Astrocyte (in vitro differentiated cells and primary cell): ENCODE results near the gene TMOD1. TPM values are rescaled to one million over a fixed set of nuclear protein-coding genes. Genes with fewer than 3 reads are reported as not detected.

Experiments
- DNase-seq: peaks from one replicate; pipeline ENCODE4 v3.0.0-alpha.2; 2010; ENCODE audit warnings: low read depth
- FAIRE-seq: peaks from 2 replicates; lab custom pipeline; 2011; peaks lifted over from hg19 to GRCh38; lab: Jason Lieb, UNC
- H2AFZ ChIP-seq: 2 replicates; pipeline ENCODE4 v1.6.0; 2012; ENCODE audit warnings: low read depth, low read length, inconsistent platforms
- H3K27ac ChIP-seq: 2 replicates; pipeline ENCODE4 v1.5.1; 2011; ENCODE audit warnings: low read depth, low read length, inconsistent platforms
- H3K27me3 ChIP-seq: 2 replicates; pipeline ENCODE4 v1.6.0; 2011; ENCODE audit warnings: low read length, inconsistent platforms; ENCODE audit not compliant: insufficient read depth
- H3K36me3 ChIP-seq: 2 replicates; pipeline ENCODE4 v1.5.1; 2011; ENCODE audit warnings: low read length, inconsistent platforms; ENCODE audit not compliant: insufficient read depth
- H3K4me1 ChIP-seq: 2 replicates; pipeline ENCODE4 v1.5.1; 2011; ENCODE audit warnings: low read length, inconsistent platforms; ENCODE audit not compliant: insufficient read depth
- H3K4me2 ChIP-seq: 2 replicates; pipeline ENCODE4 v1.6.0; 2012; ENCODE audit warnings: low read length, inconsistent platforms
- H3K4me3 ChIP-seq: 2 replicates; pipeline ENCODE4 v1.5.1; 2011; ENCODE audit warnings: low read depth, mild to moderate bottlenecking, low read length, inconsistent platforms; ENCODE audit not compliant: insufficient read depth
- H3K79me2 ChIP-seq: 2 replicates; pipeline ENCODE4 v1.6.0; 2012; ENCODE audit warnings: mild to moderate bottlenecking, low read length, inconsistent platforms; ENCODE audit not compliant: insufficient read depth
- H3K9ac ChIP-seq: 2 replicates; pipeline ENCODE4 v1.6.0; 2012; ENCODE audit warnings: mild to moderate bottlenecking, low read length, inconsistent platforms
- H3K9me3 ChIP-seq: 2 replicates; pipeline ENCODE4 v1.5.1; 2012; ENCODE audit warnings: low read depth, mild to moderate bottlenecking, low read length, inconsistent platforms; ENCODE audit not compliant: insufficient read depth
- H4K20me1 ChIP-seq: 2 replicates; pipeline ENCODE4 v1.6.0; 2012; ENCODE audit warnings: low read length, inconsistent platforms; ENCODE audit not compliant: insufficient read depth
- H3K27ac Mint-ChIP-seq: one replicate; pipeline ENCODE4 v1.8.0; 2021; ENCODE audit warnings: mild to moderate bottlenecking, mixed read lengths; ENCODE audit not compliant: unreplicated experiment
- H3K27me3 Mint-ChIP-seq: one replicate; pipeline ENCODE4 v1.8.0; 2021; ENCODE audit warnings: low read depth, mixed read lengths; ENCODE audit not compliant: unreplicated experiment
- H3K36me3 Mint-ChIP-seq: one replicate; pipeline ENCODE4 v1.8.0; 2021; ENCODE audit warnings: low read depth, mixed read lengths; ENCODE audit not compliant: unreplicated experiment
- H3K4me1 Mint-ChIP-seq: one replicate; pipeline ENCODE4 v1.8.0; 2021; ENCODE audit warnings: low read depth, mixed read lengths; ENCODE audit not compliant: unreplicated experiment
- H3K4me3 Mint-ChIP-seq: one replicate; pipeline ENCODE4 v1.8.0; 2021; ENCODE audit warnings: mild to moderate bottlenecking, moderate library complexity, mixed read lengths; ENCODE audit not compliant: unreplicated experiment
- H3K9me3 Mint-ChIP-seq: one replicate; pipeline ENCODE4 v1.8.0; 2021; ENCODE audit warnings: mild to moderate bottlenecking, mixed read lengths; ENCODE audit not compliant: unreplicated experiment
- CTCF ChIP-seq: IDR thresholded peaks from 2 replicates; pipeline ENCODE4 v1.5.1; 2011; ENCODE audit warnings: low read depth, mild to moderate bottlenecking, inconsistent platforms, low read length, moderate library complexity; ENCODE audit not compliant: insufficient read depth
- EZH2 ChIP-seq: IDR thresholded peaks from 2 replicates; pipeline ENCODE4 v1.6.1; 2012; ENCODE audit warnings: mild to moderate bottlenecking, low read length, inconsistent platforms; ENCODE audit not compliant: insufficient read depth
- total RNA-seq: library from RNA; stranded (reverse); gene quantifications from 2 replicates; pipeline ENCODE4 v1.2.1, GENCODE V29; 2021

TMOD1 gene
- total RNA-seq, 1 donor from 2014 or later: 0.48 TPM

GRCh38 chr9:97591535-97591934 is 90.1 kb downstream of the TMOD1 start:
- FAIRE-seq: no peak
- H3K9me3 Mint-ChIP-seq: no peaks in the 10 kb centered on the region
- H3K4me1 Mint-ChIP-seq: peaks cover 3% of the 10 kb centered on the region
- Histone ChIP-seq H3K9me3 (no peaks in the 10 kb centered on the region), H2AFZ (no peak overlapping the region), H3K4me3 (no peak overlapping the region), H3K79me2 (no peaks in the 10 kb centered on the region), H3K27ac (no peak overlapping the region), H4K20me1 (no peaks in the 10 kb centered on the region), H3K27me3 (peaks cover 2% of the 10 kb centered on the region), H3K4me1 (no peaks in the 10 kb centered on the region), H3K36me3 (no peaks in the 10 kb centered on the region), H3K9ac (no peak overlapping the region), H3K4me2 (no peak overlapping the region)
- no peak for DNase-seq
- peaks cover 11% of the 10 kb centered on the region for H3K27me3 Mint-ChIP-seq
- H3K4me3 Mint-ChIP-seq: no peak overlapping the region
- no peak for TF ChIP-seq CTCF
- TF ChIP-seq EZH2: no peak
- no peak overlapping the region for H3K27ac Mint-ChIP-seq
- H3K36me3 Mint-ChIP-seq: no peaks in the 10 kb centered on the region

GRCh38 chr9:97592126-97592525 is 90.7 kb downstream of the TMOD1 start:
- Histone ChIP-seq H3K27ac (no peak overlapping the region), H4K20me1 (no peaks in the 10 kb centered on the region), H2AFZ (no peak overlapping the region), H3K9ac (no peak overlapping the region), H3K4me1 (no peaks in the 10 kb centered on the region), H3K36me3 (no peaks in the 10 kb centered on the region), H3K9me3 (no peaks in the 10 kb centered on the region), H3K27me3 (peaks cover 2% of the 10 kb centered on the region), H3K4me2 (no peak overlapping the region), H3K4me3 (no peak overlapping the region), H3K79me2 (no peaks in the 10 kb centered on the region)
- H3K36me3 Mint-ChIP-seq: no peaks in the 10 kb centered on the region
- TF ChIP-seq EZH2 (no peak), CTCF (no peak)
- no peak overlapping the region for H3K4me3 Mint-ChIP-seq
- peaks cover 3% of the 10 kb centered on the region for H3K4me1 Mint-ChIP-seq
- DNase-seq: no peak
- H3K9me3 Mint-ChIP-seq: no peaks in the 10 kb centered on the region
- FAIRE-seq: no peak
- peaks cover 15% of the 10 kb centered on the region for H3K27me3 Mint-ChIP-seq
- no peak overlapping the region for H3K27ac Mint-ChIP-seq

GRCh38 chr9:97593960-97594359 is 92.5 kb downstream of the TMOD1 start:
- Mint-ChIP-seq H3K4me1 (peaks cover 3% of the 10 kb centered on the region), H3K4me3 (no peak overlapping the region), H3K27me3 (peaks cover 15% of the 10 kb centered on the region), H3K9me3 (no peaks in the 10 kb centered on the region), H3K27ac (no peak overlapping the region), H3K36me3 (no peaks in the 10 kb centered on the region)
- Histone ChIP-seq H3K27me3 (peaks cover 4% of the 10 kb centered on the region), H3K4me3 (no peak overlapping the region), H2AFZ (no peak overlapping the region), H4K20me1 (no peaks in the 10 kb centered on the region), H3K79me2 (no peaks in the 10 kb centered on the region), H3K4me2 (no peak overlapping the region), H3K27ac (no peak overlapping the region), H3K9me3 (no peaks in the 10 kb centered on the region), H3K36me3 (no peaks in the 10 kb centered on the region), H3K9ac (no peak overlapping the region), H3K4me1 (no peaks in the 10 kb centered on the region)
- TF ChIP-seq CTCF (no peak), EZH2 (no peak)
- FAIRE-seq (no peak), DNase-seq (no peak)
